HG03354 (cell line): ENCODE measurements around the gene ABL2.
"Not testable (repeated sequence)": the region's sequence is repeated elsewhere in the genome, so short reads cannot be mapped to it uniquely, and the experiment has no call there.

ENCODE experiments used
- ATAC-seq: cut with Tn5 transposase; IDR thresholded peaks from one replicate; pipeline ENCODE4 v1.9.1; 2021; ENCODE audit warnings: mild to moderate bottlenecking; ENCODE audit not compliant: unreplicated experiment, poor library complexity, severe bottlenecking

ABL2 gene

GRCh38 chr1:179221121-179221520 lies 8.4 kb downstream of the ABL2 start:
- not testable (repeated sequence) for ATAC-seq

- no peak for ATAC-seq
These were observed 11.5 kb downstream of the ABL2 start for GRCh38 chr1:179217943-179218507.

- ATAC-seq = not testable (repeated sequence)
These were observed 16.2 kb downstream of the ABL2 start for GRCh38 chr1:179213317-179213716.

GRCh38 chr1:179208681-179209477 lies 20.6 kb downstream of the ABL2 start:
- no peak for ATAC-seq

- ATAC-seq = no peak
These were observed 22.7 kb downstream of the ABL2 start for GRCh38 chr1:179206812-179207211.

- ATAC-seq = no peak
These were observed 24.2 kb downstream of the ABL2 start for GRCh38 chr1:179205284-179205683.

GRCh38 chr1:179202161-179202560 lies 27.3 kb downstream of the ABL2 start:
- no peak for ATAC-seq

- ATAC-seq = no peak
These were observed 28.9 kb downstream of the ABL2 start for GRCh38 chr1:179200586-179200985.

- no peak for ATAC-seq
These were observed 31.7 kb downstream of the ABL2 start for GRCh38 chr1:179197690-179198297.

- not testable (repeated sequence) for ATAC-seq
These were observed 33.6 kb downstream of the ABL2 start for GRCh38 chr1:179195857-179196256.

- no peak for ATAC-seq
These were observed 34.1 kb downstream of the ABL2 start for GRCh38 chr1:179195376-179195775.

- no peak for ATAC-seq
These were observed 35.4 kb downstream of the ABL2 start for GRCh38 chr1:179194068-179194537.

GRCh38 chr1:179190861-179191260 lies 38.6 kb downstream of the ABL2 start:
- no peak for ATAC-seq

- no peak for ATAC-seq
These were observed 41.6 kb downstream of the ABL2 start for GRCh38 chr1:179187735-179188471.

- ATAC-seq = no peak
These were observed 42.4 kb downstream of the ABL2 start for GRCh38 chr1:179187043-179187442.

- no peak for ATAC-seq
These were observed 45.1 kb downstream of the ABL2 start for GRCh38 chr1:179184403-179184802.

- ATAC-seq = no peak
These were observed 45.6 kb downstream of the ABL2 start for GRCh38 chr1:179183857-179184256.

- ATAC-seq = no peak
These were observed 50.5 kb downstream of the ABL2 start for GRCh38 chr1:179178950-179179349.

GRCh38 chr1:179178183-179178582 lies 51.3 kb downstream of the ABL2 start:
- ATAC-seq = no peak

GRCh38 chr1:179177615-179178014 lies 51.9 kb downstream of the ABL2 start:
- no peak for ATAC-seq
